NCI-H69 (cell line): ENCODE measurements around the gene RREB1.
A peak's percentile ranks its signal among the peaks of the same experiment; 100 is the strongest.

ENCODE experiments used
- DNase-seq: peaks from one replicate; lab custom pipeline; 2025; lab: John Stamatoyannopoulos, UW

Gene RREB1

DNA sequence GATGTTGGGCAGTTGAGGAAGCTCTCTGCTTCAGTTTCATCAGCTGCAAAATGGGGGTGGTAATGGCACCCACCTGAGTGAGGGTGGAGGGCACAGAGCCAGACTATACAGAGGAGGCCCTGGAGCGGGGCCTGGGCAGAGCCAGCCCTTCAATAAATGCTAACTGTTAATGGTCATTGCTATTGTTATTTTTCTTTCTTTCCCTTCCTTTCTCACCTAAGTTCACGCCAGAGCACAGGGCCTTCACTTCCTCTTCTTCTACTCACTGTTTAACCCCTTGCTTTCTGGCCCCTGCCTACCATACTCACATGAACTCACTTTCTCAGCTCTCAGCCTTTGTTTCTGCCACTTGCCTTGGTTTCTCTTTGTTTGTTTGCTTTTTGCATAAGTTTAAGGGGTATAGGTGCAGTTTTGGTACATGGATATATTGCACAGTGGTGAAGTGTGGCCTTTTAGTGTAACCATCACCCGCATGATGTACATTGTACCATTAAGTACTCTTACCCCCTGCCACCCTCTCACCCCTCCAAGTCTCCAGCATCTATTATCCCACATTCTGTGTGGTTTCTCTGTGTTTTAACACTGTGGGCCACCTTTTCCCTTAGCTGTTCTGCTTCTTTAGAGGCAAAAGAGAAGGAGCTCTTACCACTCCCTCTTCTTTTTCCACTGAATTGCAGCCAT is 7.5 kb upstream of the RREB1 start:
- no peak for DNase-seq

DNA sequence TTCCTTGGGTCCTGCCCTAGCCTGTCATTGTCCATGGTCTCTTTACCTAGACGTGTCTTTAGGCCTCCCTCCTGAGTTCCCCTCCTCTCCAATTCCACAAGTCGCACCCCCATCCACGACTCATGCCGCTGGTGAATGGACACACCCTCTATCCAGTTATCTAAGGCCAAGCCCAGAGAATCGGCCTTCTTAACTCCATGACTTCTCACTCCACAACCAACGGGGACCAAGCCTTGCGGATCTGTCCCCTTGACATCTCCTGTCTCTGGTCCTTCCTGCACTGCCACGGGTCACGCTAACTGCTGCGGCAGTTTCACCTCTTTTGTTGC is 7.0 kb upstream of the RREB1 start:
- no peak for DNase-seq

DNA sequence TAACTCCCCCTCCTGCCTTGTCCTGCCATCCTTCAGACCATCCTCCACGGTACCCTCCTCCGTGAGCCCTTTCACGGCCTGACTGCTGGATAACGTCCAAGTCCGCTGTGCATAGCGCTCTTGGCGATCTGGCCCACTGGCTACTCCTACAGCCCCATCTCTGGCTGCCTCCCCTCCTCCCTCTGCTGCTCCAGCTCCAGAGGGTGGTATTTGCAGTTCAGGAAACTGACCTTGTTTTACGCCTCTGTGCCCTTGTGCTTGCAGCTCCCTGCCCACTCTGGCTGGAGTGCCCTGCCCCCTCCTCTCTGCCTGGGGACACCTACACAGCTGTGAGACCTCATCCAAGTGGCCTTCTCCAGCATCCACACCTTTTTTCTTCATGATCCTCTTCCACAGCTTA is 6.5 kb upstream of the RREB1 start:
- peak; percentile 29 for DNase-seq

DNA sequence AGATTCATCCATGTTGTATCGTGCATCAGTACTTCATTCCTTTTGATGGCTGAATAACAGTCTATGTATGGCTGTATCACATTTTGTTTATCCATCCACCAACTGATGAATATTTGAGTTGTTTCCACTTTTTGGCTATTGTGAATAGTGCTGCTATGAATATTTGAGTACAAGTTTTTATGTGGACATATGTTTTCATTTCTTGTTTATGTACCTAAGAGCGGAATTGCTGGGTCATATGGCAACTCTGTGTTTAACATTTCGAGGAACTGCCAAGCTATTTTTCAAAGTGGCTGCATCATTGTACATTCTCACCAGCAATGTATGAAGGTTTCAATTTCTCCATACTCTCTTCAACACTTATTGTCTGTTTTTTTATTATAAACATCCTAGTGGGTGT is 3.0 kb upstream of the RREB1 start:
- DNase-seq: no peak

DNA sequence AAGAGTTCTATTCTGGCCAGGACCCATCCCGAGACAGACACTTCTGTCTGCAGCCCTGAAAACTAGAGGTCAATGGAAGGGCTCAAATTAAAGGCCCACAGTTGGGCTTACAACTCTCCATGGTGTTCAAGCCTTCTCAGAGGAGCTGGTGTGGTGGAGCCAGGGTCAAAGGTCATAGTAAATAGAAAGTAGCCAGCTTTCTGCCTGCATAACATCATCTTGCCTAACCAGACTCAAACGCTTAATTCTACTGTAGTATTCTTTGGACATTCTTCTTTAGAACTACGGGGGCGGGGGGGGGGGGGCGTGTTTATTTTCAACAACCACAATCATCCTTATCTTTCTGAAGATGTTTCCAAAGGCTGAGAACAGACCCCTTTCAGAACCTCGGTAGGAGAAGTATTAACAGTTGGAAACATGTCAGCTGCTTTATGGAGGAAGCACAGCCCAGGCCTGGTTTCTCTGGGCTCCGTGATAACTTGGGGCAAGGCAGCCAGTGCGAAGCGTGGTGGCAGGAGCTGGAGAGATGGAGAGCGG is 1.5 kb upstream of the RREB1 start:
- no peak for DNase-seq

DNA sequence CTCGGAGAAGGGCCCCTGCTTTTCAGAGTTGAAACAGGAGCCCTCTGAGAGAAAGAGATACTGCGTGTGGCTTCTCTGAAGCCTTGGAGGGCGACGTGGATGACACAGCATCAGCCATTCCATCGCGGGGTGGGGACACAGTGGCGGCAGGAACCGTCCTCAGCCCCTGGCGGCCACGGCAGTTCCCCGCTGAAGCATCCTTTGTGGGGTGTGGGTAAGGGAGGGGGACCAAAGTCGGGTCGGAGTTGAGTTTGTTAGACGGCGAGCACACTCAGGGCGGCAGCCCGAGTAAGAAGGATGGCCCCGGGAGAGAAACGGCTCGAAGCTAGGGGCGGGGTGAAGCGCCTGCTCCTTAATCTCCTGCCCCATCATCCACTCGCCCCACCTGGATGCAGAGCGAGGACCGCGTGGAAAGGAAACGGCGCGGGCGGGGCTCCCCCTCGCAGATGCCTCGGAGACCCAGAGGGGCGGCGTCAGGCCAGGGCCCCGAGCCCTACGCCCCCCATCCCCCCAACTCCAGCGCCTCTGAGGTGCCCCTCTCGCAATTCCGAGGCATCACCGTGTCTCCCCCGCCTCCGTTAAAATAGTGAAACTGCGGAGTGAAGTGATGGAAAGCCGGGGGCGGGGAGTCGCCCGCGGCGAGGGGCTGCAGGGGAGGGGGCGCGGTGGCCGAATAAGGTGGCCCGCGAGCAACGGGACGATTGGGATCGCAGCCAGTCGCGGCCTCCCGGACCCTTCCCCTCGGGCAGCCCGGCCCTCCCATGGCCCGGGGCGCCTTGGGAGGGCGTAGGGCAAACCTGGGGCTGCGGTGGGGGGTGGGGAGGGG is 796 bp upstream of the RREB1 start:
- no peak for DNase-seq

DNA sequence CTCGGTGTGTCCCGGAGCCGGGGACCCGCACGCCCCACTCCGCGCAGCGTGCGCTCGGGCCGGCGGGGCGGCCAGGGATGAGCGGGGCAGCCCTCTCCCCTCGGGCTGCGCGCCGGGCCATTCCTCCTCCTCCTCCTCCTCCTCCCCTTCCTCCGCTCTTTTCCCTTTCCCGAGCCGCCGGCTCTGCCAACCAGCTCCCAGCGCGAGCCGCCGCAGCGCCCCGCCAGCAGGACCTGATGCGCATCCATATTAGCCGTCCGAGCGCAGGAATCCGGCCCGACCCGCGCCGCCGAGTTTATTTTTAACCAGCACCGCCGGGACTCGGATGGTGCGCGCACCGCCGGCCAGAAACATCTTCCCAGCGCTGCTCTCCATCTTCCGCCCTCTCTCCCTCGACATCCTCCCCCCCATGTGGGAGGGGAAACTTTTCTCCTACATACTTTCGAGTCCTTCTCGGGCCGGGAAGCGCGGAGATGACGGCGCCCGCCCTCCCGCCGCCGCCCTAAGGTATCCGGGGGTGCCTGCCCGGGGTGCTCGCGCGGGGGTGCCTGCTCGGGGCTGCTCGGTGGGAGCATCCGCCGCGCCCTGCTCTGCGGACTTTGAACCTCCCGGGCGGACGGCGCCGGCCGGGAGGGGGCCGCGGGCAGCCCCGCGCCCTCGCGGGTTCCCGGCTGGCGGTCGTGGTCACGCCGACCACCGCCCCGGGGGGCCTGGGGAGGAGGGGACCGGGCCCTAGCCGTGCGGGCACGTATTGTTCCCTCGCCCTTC is 619 bp downstream of the RREB1 start:
- DNase-seq: peak; percentile 81

DNA sequence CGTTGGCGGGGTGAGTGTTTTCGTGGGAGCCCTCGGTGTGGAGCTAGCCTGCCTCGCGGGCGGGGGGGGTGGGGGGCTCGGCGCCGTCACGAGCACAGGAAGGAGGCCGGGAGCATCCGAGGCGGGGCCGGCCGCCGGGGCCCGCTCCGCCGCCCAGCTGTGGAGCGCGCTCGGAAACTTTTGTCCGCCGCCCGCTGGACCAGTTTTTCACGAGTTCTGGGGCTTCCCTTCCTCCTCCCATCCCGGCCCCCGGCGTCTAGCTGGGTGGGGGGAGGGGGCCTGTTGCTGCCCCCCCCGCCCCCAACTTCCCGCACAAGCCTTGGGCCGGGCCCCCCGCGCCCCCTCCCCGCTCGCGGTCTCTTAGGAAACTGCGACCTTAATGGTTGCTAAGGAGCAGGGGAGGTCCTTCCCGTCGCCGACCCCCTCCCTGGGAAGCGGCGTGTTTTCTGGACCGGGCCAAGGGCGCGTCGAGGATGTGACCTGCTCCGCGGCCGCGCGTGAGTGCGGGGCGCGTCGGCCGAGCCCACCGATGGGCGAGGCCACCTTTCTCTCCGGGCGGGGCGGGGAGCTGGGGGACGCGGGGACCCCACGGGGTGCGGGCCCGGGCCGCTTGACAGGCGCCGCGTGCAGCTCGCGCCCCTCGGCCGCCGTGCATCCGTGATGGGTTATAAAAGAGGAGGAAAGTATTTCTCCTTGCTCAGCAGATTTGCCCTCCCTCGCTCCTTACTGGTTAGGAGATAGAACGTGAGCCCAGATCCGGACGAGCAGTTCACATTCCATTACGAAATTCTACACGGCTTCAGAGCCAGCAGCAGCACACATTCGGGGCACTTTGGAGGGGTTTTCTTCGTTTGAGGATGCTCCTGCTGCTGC is 1.4 kb downstream of the RREB1 start:
- peak; percentile 78 for DNase-seq

DNA sequence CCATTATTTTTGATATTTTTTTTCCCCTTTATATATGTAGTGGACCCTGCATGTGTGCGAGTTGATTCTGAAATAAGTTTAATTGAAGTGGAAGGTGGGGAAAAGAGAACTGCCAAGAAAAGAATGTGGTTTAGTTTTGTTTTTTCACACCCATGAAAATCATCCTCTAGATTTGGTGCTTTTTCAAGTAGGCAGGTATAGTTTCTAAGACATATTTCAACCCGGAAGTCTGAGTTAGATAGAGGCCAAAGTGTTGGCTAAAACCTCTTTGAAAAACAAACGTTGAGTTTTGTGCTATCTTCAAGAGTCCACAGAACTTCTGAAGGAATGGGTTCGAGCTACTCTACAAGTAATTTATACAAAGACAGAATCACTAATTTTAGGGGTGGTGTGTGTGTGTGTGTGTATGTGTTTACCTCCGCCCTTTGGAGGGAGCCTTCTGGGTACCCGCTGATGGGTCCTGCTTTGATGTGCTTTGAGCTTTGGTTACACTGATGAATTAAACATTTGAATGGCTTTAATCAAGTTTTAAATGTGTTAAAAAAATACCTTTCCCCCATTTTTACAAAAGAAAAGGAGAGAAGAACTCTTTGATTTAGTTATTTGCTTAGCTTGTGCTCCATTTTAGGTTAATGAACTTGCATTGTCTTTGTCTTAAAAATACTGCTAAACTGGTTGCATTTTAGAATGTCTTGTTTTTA is 2.5 kb downstream of the RREB1 start:
- DNase-seq: no peak

DNA sequence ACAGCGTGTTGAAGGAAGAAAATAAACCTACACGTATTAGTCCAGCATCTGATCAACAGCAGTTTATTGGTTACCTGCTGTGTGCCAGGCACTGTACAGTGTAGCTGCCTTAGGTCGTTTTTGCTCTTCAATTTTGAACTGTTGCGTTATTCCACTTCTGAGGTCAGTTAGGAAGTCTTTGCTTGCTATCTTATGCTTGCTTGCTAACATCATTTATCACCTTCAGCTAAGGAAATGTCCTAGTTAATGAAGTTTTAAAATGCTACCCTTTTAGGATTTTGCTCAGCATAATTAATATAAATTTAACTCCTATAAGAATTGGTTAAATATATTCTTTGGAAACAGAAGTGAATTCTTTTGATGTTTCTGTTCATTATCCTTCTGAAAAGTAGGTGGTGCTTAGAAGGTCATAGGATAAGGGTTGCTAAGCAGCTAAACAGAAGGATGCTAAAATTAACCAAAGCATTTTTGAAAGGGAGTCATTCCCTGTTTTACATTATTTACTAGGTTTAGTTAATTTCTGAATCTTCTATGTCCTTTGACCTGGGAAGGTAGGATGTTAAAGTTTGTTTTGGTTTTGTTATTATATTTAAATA is 3.4 kb downstream of the RREB1 start:
- DNase-seq: no peak

DNA sequence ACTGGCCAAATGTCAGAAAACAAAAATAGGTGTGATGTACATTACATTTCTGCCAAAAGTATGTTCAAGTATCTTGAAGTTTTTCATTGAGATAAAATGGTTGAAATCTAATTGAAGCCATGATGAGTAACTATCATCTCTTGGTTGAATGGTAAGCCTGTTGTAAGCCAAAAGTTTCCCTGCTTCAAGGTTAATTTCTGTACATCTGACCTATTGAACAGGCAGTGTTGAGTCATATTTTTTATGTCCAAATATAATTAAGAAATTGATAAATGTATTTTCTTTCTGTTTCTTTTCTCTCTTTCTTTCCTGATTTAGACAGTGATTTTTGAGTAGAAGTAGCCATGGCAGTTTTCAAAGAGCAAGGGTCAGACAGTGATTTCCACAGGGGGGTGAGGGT is 4.4 kb downstream of the RREB1 start:
- no peak for DNase-seq

DNA sequence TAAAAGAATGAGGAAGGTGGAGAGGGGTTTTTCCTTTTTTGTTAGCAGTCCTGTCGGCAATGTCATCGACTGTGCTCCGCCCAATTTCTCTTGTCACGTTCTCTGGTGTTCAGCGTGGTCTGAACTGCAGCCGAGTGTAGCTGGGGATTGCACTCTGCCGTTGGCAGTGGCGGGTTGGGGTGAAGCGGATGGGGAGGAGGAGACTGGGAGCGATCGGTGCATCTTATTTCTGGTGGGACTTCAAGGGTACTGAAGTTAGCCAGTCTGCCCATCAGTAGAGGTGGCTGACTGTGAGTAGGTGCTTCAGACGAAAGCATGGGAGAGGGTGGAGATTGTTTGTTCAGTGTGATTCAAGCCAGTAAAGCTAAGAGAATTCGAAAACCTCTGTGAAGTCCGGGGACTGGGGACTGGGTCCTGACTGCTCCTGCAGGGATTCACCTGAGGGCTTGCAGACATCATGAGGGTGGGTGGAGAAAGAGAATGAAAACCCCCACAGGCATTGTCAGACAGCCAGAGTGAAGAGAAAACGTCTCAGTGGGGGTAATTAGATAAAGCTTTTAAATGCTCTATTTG is 5.1 kb downstream of the RREB1 start:
- DNase-seq: peak; percentile 91

DNA sequence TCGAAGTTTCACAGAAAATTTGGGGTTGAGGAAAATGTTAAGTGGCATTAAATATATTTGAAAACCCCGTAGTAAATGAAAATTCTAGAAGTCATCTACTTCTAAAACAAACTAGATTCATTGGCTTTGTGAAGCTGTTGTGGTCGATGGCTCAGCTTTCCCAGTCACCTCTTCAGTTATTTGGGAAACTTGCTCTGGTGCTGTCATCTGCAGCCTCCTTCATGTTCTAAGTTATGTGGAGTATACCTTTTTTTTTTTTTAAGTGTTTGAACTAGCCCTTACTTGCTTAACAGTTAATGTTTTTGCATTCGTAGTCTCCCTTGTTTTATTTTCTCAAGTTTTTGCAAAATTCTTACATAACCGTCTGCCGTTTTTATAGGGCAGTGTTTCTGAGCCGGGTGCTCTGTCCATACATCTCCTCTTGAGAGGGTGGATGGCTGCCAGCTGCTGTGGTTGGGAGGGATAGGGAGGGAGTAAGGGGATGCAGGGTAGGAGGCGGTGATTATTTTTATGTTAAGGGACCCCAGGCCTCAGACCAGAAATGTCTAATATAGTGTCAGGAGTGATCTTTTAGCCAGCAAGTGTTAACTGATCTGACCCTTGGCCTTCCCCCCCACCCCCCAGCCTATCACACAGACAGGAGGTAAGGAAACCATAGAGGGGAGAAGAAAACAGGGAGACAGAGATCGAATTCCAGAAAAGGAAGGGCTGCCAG is 7.1 kb downstream of the RREB1 start:
- DNase-seq: no peak

DNA sequence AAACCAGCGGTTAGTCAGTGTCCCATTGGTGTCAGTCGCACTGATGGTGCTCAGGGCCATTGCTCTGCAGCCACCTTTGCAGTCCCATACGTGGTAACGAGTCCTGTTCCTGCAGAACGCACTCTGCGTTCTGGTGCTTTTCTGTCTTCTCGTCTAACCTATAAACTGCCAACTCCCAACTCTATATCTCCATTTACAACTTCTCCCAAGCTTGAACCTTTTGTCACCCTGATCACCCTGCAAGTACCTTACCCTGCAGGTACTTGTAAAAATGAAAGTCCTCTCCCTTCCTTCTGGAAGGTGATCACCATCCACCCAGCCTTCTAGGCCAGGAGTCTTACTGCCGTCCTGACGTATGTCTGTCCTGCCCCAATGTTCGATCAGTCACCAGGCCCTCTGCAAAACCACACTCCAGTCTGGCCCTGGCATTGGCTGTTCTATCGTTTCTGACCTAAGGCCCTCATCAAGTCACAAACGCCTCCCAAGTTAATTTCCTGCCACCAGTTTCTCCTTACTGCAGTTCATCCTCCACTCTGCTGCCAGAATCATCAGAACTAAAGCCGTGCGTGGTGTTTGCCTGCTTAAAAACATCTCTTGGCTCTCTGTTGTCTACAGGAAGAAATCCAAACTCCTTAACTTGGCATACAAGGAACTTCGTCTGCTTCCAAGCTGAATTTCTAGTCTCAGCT is 7.9 kb downstream of the RREB1 start:
- DNase-seq: no peak

DNA sequence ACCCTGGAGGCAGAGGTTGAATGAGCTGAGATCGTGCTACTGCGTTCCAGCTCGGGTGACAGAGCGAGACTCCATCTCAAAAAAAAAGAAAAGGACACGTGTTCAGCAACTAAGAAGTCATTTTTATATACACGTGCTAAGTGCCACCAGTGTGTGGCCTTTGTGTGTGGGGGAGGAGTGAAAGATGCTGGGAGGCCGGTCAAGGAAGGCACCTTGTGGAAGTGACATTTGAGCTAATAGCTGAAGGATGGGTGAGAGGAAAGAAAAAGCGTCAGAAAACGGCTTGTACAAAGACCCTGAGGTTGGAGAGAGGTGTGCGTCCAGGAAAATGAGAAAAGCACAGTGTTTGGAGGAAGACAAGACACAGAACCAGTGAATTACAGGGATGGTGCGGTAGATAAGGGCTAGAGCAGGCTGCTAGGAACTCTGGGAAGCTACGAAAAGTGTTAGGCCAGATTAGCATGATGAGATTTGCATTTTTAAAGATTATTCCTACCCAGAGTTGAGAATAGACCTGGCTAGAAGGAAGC is 11.6 kb downstream of the RREB1 start:
- DNase-seq: no peak

DNA sequence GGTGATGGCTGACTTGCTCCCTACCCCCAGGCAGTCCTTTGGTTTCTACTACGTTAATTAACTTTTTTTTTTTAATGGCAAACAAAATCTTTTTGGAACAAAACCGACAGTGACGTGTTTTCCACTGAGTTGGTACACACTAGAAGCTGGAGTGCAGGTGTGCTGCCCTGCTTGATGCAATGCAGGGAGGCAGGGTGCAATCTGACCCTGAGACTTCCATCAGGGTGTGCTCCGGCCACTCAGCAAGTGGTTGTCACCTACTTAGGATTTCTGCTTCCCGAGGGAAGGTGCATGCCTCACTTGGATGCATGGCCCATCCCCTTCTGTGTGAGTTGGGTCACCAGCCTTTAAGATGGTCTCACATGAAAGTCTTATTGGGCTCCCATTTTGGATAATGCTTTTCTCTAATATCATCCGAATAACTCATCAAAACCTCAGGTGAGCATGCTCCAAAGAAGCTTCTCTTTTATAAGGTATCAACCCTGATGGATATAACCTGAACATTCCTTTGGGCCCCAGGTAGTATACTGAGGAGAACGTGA is 14.0 kb downstream of the RREB1 start:
- DNase-seq: peak; percentile 94

DNA sequence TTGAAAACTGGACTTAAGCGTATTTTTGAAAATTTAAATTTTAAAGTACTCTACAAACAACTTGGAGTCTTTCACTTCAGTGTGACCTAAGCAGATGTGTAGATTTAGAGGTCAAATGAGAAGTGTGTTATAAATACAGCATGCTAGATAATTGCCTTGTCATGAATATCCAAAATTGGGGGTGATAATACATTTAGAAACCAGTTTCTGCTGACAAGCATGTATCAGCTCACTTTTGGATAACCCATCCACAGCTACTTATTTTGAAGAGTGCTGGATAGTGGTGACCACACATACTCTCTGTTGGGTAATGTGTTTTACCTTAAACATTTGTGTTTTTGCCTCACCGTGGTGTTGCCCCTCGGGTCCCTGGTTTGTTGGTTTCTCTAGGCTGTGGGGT is 14.9 kb downstream of the RREB1 start:
- no peak for DNase-seq

DNA sequence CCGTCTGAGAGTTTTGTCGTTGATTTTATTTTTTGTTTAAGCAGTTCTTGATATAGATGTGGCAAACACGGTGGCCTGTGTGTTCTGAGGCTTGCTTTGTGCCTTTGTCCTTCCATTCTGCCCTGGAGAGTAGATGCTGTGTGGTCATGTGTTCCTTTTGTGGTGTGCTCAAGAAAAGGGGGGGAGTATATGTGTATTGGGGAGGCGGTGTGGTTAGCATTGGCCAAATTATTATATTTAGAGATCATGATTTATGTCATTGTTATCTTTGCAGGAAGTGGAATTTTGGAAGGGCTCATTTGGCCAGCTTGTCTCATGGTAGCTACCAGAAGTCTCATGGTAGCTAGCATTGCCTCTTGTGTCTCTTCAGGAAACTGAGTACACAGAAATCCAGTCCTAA is 16.4 kb downstream of the RREB1 start:
- no peak for DNase-seq

DNA sequence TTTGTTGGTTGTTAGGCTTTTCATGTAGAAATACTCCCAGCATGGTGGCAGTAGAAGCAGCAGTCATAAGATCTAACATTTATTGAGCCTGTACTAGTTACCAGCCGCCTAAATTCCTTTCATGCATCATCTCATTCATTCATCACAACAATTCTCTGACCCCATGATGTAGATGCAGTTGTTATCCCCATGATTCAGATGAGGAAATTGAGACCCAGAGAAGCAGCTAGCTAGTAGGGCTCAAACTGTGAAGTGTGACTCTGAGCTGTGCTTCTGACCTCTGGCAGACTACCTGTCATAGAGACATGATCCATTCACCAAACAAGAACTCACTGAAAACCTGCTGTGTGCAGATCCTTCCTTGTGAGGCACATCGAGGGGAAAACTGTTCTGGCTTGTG is 16.9 kb downstream of the RREB1 start:
- DNase-seq: peak; percentile 63
